GM06990 (cell line): ENCODE results near the gene NUBP1.
"Not testable (repeated sequence)": the region's sequence is repeated elsewhere in the genome, so short reads cannot be mapped to it uniquely, and the experiment has no call there.

Source experiments
- DNase-seq: peaks from one replicate; pipeline ENCODE4 v3.0.0-alpha.2; 2011; ENCODE audit not compliant: insufficient read length; ENCODE audit errors: extremely low read depth
- H3K27me3 ChIP-seq: replicated peaks from 2 replicates; pipeline ENCODE4 v1.6.0; 2011; ENCODE audit warnings: low read length; ENCODE audit not compliant: control insufficient read depth, insufficient read depth
- H3K36me3 ChIP-seq: 2 replicates; pipeline ENCODE4 v1.5.1; 2011; ENCODE audit warnings: low read length; ENCODE audit not compliant: control insufficient read depth, insufficient read depth
- H3K4me3 ChIP-seq: replicated peaks from 2 replicates; pipeline ENCODE4 v1.5.1; 2011; ENCODE audit warnings: low read depth, mild to moderate bottlenecking, control low read depth, low read length
- CTCF ChIP-seq: IDR thresholded peaks from 2 replicates; pipeline ENCODE4 v1.5.1; 2011; ENCODE audit warnings: low read length, control low read depth, mild to moderate bottlenecking, inconsistent platforms; ENCODE audit not compliant: insufficient read depth, poor library complexity, severe bottlenecking

NUBP1 gene

GRCh38 chr16:10740000-10740844 lies 3.4 kb upstream of the NUBP1 start:
- Histone ChIP-seq H3K4me3 (no peak overlapping the region), H3K27me3 (no peaks in the 10 kb centered on the region), H3K36me3 (no peaks in the 10 kb centered on the region; the same call in 1 of the 2 replicates)
- TF ChIP-seq CTCF, result no peak
- DNase-seq, result no peak

GRCh38 chr16:10740845-10741208 lies 2.8 kb upstream of the NUBP1 start:
- no peak for TF ChIP-seq CTCF

GRCh38 chr16:10741249-10741648 lies 2.4 kb upstream of the NUBP1 start:
- not testable (repeated sequence) for H3K4me3 ChIP-seq, H3K36me3 ChIP-seq, H3K27me3 ChIP-seq, DNase-seq

More at GRCh38 chr16:10740845-10741208, 2.8 kb upstream of the NUBP1 start:
- H3K36me3 ChIP-seq, result no peaks in the 10 kb centered on the region; the same call in 1 of the 2 replicates
- H3K4me3 ChIP-seq, result no peak overlapping the region
- DNase-seq, result no peak
- H3K27me3 ChIP-seq, result no peaks in the 10 kb centered on the region

- no peak for TF ChIP-seq CTCF
- no peak overlapping the region for H3K4me3 ChIP-seq
- no peaks in the 10 kb centered on the region; the same call in 1 of the 2 replicates for H3K36me3 ChIP-seq
- DNase-seq, result no peak
- no peaks in the 10 kb centered on the region for H3K27me3 ChIP-seq
Measured at GRCh38 chr16:10741844-10742243, 1.8 kb upstream of the NUBP1 start.

DNA sequence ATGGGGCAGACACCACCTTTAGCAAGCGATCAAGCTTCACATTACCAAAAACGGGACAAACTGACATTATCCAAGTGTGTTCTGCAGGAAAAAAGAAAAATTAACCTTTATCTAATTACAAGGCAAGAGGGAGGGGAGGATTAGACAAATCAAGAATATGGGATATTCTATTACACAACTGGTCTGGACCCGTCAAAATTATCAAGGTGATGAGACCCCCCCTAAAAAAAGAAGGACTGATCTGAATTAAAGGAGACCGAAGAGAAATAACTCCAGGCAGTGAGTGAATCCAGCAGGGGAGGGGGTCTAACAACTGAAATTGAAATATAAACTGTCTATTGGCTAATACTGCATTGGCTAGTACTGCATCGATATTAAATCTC lies 424 bp upstream of the NUBP1 start:
- H3K36me3 ChIP-seq, result no peaks in the 10 kb centered on the region; the same call in none of the 2 replicates
- TF ChIP-seq CTCF, result no peak
- H3K27me3 ChIP-seq, result no peaks in the 10 kb centered on the region
- no peak for DNase-seq
- H3K4me3 ChIP-seq, result peak overlapping the region; percentile 70

DNA sequence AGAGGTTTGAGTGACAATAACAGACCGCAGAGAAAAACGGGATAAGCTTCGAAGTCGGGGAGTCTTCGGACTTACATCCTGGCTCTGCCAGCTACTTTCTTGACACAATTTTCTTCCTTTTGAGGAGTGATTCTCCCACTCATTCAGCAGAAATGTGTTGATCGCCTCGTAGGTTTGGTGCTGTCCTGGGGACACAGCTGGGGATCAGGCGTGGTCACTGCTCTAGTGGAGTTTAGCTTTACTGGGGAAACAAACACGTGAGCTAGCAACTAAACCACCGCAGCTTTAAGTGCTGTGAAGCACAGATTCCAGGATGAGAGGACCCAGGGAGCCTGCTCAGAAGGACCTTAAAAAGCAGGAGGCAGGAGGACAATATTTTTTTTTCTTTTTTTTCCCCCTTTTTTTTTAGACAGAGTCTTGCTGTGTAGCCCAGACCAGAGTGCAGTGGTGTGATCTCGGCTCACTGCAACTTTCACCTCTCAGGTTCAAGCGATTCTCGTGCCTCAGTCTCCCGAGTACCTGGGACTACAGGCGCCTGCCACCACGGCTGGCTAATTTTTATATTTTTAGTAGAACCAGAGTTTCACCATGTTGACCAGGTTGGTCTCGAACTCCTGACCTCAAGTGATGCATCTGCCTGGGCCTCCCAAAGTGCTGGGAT lies 858 bp downstream of the NUBP1 start:
- Histone ChIP-seq H3K4me3 (peak overlapping the region; percentile 69), H3K27me3 (no peaks in the 10 kb centered on the region), H3K36me3 (peaks cover 3% of the 10 kb centered on the region)
- DNase-seq, result no peak
- TF ChIP-seq CTCF, result no peak
